NCI-H446 (cell line): ENCODE results near the gene GPATCH8.

Source experiments
- DNase-seq, 2 experiments: peaks; one replicate each; lab custom pipeline; 2025; lab: John Stamatoyannopoulos, UW

The GPATCH8 gene

DNA sequence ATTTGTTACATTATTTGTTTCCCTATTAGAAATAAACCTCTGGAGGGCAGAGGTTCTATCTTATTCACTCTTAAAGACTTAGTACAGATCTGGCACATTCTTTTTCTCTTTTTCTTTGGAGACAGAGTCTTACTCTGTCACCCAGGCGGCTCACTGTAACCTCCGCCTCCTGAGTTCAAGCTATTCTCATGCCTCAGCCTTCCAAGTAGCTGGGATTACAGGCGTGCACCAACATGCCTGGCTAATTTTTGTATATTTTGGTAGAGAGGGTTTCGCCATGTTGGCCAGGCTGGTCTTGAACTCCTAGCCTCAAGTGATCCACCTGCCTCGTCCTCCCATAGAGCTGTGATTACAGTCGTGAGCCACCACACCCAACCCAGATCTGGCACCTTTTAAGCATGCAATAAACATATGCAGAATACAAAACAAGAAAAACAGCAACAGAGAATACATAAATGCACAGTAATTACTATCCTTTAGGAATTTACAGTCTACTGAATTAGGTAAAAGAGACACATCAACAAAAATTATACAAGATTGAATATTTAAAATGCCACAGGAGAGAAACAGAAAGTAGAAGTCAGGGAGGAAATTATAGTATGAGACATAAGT lies 52.1 kb downstream of the GPATCH8 start:
- no peak for DNase-seq

DNA sequence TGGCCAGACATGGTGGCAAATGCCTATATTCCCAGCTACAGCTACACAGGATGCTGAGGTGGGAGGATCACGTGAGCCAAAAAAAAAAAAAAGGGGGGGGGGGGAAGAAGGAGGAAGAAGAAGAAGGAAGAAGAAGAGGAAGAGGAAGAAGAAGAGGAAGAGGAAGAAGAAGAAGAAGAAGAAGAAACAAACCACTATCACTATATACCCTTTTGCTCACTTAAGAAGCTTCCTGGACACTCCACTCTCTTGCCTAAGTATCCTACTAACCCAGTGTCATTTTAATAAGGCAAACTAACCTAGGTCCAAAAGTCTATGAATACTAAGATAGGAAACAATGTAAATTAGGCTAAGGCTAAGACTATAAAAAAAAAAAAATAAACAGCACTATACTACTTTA lies 54.8 kb downstream of the GPATCH8 start:
- no peak for DNase-seq

DNA sequence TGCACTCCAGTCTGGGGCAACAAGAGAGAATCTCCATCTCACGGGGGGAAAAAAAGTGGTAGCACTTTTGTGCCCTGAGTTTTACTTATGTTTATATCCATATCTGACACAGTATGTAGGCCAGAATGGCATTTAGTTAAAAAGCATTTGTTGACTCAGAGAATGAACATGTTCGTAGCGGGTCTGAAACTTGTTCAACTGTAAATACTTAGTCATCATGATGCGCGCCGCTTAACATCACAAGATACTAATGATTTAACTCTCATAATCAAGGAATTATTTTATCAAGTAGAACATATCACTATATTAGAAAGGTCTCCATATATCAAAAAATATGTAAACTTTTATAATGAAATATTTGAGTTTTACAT lies 58.5 kb downstream of the GPATCH8 start:
- no peak for DNase-seq

DNA sequence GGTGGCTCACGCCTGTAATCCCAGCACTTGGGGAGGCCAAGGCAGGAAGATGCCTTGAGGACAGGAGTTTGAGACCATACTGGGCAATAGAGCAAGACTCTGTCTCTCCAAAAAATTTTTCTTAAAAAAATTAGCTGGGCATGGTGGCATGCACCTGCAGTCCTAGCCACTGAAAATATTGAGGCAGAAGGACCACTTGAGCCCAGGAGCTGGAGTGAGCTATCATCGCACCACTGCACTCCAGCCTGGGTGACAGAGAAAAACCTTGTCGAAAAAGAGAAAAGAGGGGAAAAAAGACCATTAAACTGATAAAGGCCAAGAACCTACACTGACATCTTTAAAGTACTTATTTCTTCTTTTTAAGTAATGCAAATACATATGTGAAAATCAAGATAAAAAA lies 60.4 kb downstream of the GPATCH8 start:
- DNase-seq = no peak

DNA sequence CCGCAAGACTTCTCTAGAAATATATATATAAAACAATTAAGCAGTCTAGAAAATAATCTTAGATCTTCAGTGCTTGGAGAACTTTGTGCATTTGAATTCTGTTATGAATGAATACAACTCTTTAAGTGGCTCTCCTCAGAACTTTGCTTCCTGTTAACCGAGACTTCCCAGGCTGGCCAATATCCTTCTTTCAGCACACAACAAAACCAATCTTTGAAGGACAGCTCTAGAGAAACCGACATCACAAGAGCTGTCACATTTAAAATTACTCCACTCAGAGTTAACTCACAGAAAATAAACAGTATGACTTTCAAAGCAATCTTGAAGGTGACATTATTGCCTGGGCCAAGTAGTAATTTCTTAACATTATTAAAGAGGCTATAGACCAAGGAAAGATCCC lies 64.0 kb downstream of the GPATCH8 start:
- no peak for DNase-seq

DNA sequence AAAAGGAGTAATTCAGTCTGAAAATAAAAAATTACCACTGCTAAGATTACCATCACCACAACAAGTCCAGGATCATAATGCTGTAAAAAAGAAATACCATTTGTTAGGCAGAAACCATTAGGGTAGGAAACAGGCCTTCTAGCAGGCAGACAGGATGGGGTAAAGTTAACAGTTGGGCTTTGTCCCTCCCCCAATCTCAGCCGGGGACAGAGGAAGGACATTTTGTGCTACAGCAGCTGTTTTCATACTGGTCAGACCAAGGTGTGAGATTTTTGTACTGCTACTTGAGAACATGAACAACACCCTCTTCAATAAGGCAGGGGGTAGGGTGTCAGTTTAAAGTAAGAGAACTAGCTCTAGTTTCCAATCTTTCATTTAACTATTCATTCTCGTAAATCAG lies 64.6 kb downstream of the GPATCH8 start:
- DNase-seq = no peak

DNA sequence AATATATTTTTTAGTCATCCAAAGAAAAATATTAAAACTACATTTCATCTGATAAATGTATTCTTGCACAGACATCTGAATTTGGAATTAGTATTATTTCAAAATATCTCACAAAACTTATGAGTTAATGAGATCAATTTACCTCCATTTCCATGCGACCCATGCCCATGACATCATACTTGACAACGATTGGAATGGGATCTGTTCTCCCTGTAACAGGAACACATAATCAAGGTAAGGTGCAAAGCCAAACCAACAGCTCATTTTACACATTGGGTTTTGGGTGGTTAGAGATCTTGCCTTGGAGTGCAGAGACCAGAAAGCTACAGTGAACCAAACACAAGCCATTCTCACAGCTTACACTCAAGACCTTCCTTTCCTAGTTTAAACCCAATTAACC lies 66.9 kb downstream of the GPATCH8 start:
- no peak for DNase-seq

DNA sequence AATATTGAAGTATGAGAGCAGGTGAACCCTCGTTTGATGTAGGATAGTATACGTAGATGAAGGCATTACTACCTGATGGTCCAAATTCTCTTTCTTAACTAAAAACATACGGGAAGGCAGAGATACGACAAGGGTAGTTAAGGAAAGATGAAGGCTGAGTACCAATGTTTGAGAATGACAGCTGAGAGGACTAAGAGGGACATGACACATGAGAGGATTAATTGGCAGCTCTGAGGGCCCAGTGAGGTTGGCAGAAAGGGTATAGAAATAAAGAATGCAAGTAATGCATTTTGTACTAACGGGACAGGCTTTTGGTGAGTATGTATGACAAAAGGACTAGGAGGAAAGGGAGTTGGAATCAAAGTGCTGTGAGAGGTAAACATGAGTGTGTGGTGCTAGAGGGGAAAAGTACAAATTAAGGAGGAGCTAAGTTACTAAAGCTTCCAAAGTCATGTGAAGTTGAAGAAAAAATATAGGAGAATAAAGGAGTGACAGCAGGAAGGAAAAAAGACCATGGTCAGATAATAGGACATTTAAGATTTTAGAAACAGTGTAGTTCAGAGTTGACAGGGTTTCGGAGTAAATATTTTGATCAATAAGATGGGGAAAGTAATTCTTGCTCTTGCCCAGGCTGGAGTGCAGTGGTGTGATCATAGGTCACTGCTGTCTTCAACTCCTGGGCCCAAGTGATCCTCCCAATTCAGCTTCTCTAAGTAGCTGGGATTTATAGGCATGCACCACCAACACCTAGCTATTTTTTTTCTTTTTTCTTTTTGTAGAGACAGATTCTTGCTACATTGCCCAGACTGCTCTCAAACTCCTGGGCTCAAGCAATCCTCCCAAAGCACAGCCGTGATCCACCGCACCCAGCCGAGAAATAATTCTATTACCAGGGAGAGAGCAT lies 70.7 kb downstream of the GPATCH8 start:
- DNase-seq = no peak

DNA sequence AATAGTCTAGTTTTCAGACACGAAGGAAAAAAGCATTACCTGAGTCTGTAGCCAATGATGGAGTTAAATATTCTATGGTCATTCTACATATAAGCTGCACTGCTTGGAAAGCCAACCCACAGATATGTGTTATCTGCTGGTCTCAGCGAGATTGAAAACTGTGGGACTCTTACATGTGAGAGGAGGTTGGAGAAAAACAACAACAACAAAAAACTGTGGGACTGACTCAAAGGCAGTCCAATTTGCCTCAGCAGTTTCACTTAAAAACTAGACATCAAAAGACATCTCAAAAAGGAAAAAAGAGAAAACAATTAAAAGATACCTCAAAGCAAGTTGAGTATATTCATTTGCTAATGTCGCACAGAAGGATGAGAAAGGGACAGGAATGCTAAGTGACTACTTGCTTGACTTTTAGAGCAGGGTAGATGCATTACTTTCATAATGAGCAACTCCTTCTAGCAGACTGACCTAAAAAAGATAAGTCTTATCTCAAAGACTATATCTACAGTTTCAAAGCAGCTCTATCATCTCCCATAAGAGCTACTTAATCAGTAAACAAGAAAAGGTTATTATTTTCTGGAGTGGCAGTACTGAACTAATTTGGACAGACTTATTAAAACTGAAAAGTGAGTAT lies 78.3 kb downstream of the GPATCH8 start:
- DNase-seq = no peak

DNA sequence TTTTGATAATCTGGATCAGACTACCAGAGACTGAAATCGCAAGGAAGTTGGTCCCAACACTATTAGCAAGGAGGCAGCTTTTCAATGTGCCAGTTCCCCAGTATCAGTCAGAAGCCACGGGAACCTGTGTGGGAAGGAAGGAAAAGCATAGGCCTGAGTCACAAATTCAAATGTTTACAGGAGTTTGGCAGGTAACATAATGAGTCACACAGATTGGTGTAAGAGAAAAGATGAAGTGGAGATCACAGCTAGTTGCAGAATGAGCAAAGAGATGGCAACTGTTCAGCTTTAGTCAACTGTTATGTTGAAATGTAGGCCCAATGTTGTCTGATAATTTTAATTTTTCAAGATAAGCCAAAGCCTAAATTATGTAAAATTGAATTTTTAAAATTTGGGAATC lies 85.7 kb downstream of the GPATCH8 start:
- no peak for DNase-seq

DNA sequence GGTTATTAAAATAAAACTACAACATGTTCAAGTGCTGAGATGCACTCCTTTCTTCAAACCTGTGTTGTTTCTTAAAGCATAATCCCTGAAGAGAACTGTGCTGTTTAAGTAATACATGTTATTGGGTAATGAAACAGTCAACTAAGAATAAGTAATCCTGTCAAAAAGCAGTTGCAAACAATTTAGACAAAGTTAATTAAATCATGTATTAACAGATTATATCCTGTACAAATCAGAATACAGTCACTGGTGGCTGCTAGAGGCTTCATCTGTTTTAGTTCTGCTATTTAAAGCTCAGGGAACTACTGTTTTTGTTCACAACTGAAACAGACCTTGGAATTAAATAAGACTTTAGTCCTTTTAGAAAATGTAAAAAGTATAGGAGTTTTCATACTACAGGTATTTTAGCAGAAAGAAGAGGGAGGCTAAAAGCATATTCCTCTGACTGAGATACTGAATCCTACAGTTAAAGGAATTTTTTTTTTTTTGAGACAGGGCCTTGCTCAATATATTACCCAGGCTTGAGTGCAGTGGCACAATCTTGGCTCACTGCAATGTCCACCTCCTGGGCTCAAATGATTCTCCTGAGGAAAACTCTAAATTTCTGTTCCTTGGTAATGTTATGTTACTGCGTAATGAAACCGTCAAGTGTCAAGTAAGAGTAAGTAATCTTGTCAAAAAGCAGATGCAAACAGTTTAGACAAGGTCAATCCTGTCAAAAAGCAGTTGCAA lies 86.5 kb downstream of the GPATCH8 start:
- DNase-seq = no peak

DNA sequence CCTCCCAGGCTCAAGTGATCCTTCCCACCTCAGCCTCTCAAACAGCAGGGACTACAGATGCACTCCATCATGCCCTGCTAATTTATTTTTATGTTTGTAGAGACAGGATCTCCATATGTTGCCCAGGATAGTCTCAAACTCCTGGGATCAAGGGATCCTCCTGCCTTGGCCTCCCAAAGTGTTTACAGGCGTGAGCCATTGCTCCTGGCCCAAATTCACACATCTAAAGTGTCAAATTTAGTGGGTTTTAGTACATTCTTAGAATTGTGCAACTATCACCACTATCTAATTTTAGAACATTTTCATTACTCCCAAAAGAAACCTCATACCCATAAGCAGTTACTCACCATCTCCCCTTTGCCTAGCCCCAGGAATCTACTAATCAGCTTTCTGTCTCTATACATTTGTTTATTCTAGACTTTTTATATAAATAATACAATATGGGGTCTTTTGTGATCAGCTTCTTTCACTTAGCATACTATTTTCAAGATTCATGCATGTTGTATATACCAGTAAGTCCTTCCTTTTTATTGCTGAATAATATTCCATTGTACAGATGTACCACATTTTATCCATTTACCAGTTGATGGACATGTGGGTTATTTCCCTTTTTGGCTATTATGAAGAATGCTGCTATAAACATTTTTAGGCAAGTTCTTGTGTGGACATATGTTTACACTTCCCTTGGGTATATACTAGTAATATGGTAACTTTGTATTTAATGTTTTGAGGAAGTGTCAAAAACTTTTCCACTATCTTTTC lies 88.6 kb downstream of the GPATCH8 start:
- DNase-seq = no peak

DNA sequence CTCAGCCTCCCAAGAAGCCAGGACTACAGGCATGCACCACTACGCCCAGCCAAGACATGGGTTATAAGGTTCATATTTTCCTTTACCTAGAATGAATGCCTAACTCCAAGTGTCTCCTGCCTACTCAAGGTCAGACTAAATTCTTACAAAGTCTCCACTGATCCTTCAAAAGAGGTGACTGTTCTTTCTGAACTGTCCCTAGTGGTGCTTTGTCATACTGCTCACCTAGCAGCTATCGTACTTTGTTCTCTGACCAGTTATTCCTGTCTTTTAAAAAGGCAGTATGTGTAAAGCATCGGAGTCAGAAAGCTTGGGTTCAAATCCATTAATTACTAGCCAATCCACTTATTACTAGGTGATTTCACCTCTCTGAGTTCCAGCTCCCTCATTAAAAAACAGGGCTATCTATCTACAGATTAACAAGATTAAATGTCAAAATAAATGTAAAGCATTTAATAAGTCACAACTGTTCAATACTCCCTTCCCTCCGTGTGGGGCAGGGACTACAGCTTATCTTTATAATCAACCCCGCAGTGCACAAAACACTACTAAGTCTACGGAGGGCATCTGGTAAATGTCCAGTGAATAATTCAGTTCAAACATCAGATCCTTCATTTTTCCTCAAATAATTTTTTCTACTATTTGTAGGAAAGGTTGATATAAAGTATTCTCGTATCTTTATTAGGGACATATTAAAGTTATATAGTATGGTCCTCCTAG lies 93.7 kb downstream of the GPATCH8 start:
- DNase-seq = no peak

DNA sequence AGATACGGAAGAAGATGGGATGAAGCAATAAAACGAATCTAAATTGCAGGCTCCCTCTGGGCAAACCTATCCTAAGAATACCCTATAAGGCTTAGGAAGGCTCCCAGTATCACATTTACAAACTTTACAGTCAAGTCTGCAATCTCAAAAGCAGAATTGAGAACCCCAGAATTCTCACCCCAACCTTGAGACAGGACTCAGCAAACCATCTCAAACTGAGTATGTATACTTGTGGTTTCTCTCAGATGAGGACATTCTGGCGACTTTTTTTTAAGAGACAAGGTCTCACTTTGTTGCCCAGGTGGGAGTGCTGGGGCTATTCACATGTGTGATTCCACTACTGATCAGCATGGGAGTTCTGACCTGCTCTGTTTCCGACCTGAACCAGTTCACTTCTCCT lies 94.4 kb downstream of the GPATCH8 start:
- DNase-seq = no peak

DNA sequence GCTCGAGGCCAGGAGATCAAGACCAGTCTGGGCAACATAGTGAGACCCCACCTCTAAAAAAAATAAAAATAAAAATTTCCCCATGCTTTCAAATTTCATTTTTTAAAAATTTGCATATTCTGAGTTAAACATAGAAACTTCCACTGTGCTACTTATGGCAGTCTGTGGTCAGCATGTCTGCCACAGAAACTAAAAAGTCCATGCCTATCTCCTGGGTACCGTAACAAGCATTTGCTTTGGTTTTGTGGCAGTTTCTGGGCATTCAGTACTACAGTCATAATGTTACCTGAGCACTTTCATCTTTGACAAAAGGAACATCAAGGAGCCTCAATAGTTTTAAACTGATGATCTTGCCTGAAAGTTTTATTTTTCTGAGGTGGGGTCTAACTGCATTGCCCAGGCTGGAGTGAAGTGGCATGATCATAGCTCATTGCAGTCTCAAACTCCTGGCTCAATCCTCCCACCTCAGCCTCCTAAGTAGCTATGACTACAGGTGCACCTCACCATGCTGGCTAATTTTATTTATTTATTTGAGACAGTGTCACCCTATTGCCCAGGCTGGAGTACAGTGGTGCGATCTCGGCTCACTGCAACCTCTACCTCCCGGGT lies 100.5 kb downstream of the GPATCH8 start:
- DNase-seq = no peak

DNA sequence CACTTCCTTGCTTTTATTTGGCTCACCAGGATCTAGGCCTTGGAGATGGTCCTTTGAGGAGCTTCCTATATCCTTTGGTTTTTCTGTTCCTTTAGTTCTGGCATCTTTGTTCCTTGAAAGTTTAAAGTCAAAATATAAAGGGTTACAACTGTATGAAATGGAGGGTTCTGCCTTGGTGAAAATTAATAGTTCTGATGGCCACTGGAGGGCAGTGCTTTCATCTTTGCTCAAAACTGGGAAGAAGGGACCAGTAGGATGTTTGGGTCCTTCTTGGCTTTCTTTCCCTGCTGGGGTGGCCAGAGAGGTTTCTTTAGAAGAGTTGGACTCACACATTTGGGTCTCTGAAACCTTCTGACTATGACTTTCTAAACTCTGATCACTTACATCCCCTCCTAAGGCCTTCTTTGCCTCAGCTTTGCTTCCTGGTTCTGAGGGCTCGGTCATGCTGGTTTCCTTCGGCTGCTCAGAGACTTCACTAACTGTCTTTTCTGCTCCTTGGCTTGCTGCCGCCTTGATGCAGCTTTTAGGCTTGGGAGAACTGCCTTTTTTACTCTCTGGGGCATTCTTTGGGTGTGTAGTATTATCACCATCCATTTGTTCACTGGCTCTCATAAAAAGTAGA lies 102.9 kb downstream of the GPATCH8 start:
- no peak for DNase-seq

DNA sequence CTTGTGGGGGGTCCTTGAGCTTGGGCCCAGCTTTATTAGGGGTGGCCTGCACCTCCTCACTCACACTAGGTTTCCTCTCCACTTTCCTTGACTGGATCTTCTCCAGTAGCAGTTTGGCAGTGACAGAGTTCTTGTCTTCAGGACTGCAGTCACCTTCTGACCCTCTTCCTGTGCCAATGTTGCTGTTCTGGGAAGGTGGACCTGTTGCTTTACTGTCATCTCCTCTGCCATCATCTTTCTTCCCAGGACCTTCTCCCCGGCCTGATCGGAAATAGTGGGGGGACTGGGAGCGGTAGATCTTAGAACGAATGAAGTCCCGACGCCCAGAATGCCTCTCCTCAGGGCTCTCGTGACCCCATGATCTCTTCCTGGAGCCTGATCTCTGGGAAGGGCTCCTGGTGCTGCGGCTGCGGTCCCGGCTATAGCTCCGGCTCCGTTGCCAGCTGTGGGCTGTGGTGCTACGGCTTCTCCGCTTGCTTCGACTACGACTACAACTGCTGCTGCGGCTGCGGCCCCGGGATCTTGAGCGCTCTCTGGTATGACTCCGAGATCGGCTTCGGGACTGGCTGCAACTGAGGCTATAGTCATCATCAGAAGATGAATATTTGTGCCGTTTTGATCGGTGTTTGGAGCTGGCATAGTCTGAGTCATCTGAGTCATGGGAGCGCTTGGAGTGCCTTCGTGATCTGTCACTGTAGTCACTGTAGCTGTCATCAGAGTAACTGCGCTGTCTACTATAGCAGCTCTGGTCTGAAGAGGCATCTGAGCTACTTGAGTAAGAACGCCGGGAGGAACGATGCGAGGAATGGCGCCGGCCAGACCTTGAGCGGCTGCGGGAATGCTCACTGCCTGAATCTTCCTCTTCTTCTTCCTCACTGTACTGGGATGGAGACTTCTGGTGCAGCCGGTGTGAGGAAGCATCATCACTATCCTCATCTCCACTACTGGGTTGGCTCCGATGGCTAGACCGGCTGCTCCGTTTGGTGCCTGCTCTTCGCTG lies 104.2 kb downstream of the GPATCH8 start:
- no peak for DNase-seq

DNA sequence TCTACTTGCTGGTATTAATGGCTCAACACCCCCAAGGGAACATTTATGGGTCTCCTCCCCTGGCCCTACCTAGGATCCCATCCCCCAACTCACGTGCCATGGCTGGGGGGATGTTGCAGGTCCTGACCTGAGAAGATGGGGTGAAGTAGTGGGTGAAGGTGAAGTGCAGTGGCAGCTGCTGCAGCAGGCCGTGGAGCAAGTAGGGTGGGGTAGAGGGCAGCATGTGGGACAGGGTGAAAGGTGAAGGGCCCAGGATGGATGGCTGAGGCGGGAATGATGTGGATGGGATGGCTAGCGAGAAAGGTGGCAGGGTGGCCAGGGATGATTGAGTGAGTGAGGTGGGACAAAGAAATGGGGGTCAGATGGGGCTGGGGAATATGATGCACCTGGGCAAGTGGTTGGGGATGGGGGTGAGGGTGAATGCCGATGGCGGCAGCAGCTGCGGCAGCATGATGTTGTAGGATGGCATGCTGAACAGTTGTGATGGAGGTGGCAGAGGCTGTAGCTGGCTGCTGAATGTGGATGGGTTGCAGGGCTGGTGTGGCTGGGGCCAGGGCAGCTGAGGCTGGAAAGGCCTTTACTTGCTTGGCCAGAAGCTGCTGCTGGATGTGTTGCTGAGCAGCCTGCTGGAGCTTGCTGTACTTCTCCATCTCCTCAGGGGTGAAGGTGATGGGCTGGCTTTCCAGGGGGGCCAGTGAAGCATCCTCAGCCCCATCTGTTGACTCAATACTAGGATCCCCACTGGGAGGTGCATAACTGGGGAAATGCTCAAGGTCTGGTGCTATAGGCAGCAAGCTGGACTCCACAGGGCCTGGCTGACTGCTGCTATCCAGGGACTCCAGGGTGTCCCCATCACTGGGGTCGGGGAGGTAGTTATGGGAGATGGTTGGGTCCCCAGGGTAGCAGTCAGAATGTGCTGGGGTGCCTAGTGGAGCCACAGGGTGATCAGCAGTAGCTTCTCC lies 105.4 kb downstream of the GPATCH8 start:
- no peak for DNase-seq
